Fibroblast of villous mesenchyme (primary cell): ENCODE data around the gene PLXND1. TPM values are rescaled to one million over a fixed set of nuclear protein-coding genes. Genes with fewer than 3 reads are reported as not detected.
A peak's percentile ranks its signal among the peaks of the same experiment; 100 is the strongest.

ENCODE experiments used
- DNase-seq: peaks from one replicate; pipeline ENCODE4 v3.0.0-alpha.2; 2010; ENCODE audit warnings: low read depth
- H3K4me3 ChIP-seq: 2 replicates; pipeline ENCODE4 v1.5.1; 2011; ENCODE audit warnings: low read depth, mild to moderate bottlenecking, low read length
- total RNA-seq: library from RNA; depleted of rRNA; stranded (reverse); fragments of >200 nt; gene quantifications from 2 replicates; pipeline ENCODE4 v1.2.3, GENCODE V29; 2012
- TF ChIP-seq, protein P1 (sequence below): IDR thresholded peaks from 2 replicates; pipeline ENCODE4 v1.5.1; 2012; ENCODE audit warnings: low read depth, mild to moderate bottlenecking, low read length; ENCODE audit not compliant: insufficient read depth

Gene PLXND1
- total RNA-seq, 1 donor = 97.2 TPM

DNA sequence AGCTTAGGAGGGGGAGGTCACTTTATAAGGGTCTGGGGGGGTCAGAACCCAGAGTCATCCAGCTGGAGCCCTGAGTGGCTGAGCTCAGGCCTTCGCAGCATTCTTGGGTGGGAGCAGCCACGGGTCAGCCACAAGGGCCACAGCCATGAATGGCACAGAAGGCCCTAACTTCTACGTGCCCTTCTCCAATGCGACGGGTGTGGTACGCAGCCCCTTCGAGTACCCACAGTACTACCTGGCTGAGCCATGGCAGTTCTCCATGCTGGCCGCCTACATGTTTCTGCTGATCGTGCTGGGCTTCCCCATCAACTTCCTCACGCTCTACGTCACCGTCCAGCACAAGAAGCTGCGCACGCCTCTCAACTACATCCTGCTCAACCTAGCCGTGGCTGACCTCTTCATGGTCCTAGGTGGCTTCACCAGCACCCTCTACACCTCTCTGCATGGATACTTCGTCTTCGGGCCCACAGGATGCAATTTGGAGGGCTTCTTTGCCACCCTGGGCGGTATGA is 77.8 kb downstream of the PLXND1 start, which contains the start of gene RHO:
RHO (plus strand) TSS at position 51 of the 512 bp plus-strand sequence; CDS start at position 146, 95 bp downstream.
- DNase-seq = no peak
- H3K4me3 ChIP-seq = no peak within 1 kb of the TSS
- TF ChIP-seq, protein P1, sequence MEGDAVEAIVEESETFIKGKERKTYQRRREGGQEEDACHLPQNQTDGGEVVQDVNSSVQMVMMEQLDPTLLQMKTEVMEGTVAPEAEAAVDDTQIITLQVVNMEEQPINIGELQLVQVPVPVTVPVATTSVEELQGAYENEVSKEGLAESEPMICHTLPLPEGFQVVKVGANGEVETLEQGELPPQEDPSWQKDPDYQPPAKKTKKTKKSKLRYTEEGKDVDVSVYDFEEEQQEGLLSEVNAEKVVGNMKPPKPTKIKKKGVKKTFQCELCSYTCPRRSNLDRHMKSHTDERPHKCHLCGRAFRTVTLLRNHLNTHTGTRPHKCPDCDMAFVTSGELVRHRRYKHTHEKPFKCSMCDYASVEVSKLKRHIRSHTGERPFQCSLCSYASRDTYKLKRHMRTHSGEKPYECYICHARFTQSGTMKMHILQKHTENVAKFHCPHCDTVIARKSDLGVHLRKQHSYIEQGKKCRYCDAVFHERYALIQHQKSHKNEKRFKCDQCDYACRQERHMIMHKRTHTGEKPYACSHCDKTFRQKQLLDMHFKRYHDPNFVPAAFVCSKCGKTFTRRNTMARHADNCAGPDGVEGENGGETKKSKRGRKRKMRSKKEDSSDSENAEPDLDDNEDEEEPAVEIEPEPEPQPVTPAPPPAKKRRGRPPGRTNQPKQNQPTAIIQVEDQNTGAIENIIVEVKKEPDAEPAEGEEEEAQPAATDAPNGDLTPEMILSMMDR = no peak

DNA sequence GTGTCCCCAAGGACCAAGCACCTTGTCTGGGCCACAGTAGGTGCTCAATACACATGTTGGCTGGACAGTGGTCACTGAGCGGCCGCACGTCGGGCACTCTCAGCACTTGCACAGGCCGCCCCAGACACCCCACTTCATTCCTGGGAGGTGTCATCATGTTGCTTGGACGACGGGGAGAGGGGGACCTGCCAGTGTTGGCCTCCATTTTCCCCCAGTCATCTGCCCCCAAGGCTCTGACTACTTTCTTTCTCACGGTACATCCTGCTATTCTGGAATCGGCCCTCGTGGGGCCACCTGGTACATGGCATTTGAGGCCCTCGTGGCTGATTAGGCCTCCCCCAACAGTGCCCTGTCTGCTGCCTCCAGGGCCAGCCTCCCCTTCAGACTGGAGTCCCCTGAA is 79.2 kb downstream of the PLXND1 start:
- no peak overlapping the region for H3K4me3 ChIP-seq
- TF ChIP-seq, protein P1 = no peak
- no peak for DNase-seq

DNA sequence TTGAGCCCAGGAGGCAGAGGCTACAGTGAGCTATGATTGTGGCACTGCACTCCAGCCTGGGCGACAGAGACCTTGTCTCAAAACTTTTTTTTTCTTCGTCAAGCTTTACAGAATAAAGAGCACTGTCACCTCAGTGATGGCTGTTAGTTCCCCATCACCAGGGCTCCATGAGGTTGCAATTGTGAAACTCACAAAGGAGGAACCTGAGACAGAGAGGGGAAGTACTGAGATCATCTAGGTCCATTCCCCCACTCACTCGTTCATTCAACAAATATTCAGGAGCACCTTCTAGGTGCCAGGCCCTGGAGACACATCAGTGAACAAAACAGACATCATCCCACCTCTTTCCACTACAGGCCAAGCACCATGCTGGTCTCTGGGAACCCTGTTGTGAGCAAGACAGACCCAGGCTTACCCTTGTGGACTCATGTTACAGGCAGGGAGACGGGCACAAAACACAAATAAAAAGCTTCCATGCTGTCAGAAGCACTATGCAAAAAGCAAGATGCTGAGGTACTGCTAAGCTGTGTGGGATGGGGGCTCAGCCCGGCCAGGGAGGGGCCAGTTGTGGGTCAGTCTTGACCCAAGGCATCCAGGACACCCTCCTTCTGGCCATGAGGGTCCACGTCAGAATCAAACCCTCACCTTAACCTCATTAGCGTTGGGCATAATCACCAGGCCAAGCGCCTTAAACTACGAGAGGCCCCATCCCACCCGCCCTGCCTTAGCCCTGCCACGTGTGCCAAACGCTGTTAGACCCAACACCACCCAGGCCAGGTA is 80.2 kb downstream of the PLXND1 start:
- TF ChIP-seq, protein P1 = no peak
- DNase-seq = no peak
- H3K4me3 ChIP-seq = no peak overlapping the region

DNA sequence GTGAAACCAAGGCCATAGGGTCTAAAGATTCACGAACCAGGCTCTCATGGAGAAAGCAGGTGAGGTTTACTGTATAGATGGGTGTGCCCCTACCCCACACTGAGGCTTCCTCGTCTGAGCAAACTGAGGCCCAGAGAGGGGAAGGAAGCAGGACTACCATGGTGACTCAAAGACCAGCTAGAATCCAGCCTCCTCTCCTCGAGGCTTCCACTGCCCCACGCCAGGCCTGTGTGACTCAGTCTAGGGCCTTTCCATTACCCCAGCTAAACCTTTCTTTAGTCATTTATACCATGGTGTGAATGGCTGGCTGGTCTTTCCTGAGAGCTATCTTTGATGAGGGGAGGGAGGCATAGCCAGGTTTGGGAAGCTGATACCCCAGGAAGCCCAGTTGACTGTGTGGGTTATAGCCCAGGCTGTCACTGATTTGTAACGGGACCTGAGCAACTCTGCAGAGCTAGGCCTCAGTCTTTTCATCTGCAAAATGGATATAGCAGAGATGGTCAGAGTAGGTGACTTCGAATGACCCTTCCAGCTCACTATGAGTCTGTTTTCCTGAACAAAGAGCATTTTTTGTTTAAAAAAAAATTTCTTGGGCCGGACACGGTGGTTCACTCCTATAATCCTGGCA is 81.0 kb downstream of the PLXND1 start:
- H3K4me3 ChIP-seq = no peak overlapping the region
- TF ChIP-seq, protein P1 = no peak
- peak; percentile 19 for DNase-seq

DNA sequence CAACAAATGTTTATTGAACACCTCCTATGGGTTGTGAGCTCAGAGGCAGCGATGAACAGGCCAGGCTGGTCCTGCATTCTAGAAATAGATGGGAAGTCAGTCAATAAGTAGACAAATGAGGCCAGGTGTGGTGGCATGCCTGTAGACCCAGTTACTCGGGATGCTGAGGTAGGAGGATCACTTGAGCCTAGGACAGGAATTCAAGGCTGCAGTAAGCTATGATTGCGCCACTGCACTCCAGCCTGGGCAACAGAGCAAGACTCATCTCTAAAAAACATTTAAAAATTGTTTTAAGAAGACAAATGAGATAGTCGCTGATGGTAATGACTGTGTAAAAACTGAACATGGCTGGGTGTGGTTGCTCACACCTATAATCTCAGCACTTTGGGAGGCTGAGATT is 82.4 kb downstream of the PLXND1 start:
- TF ChIP-seq, protein P1 = no peak
- no peak overlapping the region for H3K4me3 ChIP-seq
- DNase-seq = no peak

DNA sequence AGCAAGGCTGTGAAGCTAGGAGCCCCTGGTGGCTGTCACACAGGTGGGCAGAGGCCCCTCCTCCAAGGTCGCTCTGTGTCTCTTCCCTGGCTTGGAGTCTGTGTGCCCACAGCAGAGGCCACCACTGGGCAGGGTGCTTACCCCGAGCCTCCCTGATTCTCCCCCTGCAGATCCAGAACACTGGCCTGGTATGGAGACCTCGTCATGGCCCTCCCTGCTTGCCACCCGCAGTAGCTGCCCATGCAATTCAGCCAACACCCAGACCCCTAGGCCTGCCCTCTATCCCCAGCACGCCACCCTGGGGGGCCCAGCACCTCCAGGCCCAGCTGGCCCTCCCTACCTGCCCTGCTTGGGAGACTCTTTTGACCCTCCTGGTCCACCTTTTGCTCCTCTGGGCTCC is 83.5 kb downstream of the PLXND1 start:
- TF ChIP-seq, protein P1 = no peak
- no peak for DNase-seq
- no peak overlapping the region for H3K4me3 ChIP-seq
